Suppressor macrophage (primary cell): Measurements from ENCODE around the gene PKP2.
"Not testable (repeated sequence)": the region's sequence is repeated elsewhere in the genome, so short reads cannot be mapped to it uniquely, and the experiment has no call there.

ENCODE experiments used
- DNase-seq, 4 experiments: peaks; one replicate each; pipeline ENCODE4 v3.0.0-alpha.2; 2020 to 2022

Gene PKP2

GRCh38 chr12:32895688-32896431 is 717 bp downstream of the PKP2 start:
- peak in 1 of 4 experiments; percentile 10 for DNase-seq

GRCh38 chr12:32894566-32894965 is 2.0 kb downstream of the PKP2 start:
- DNase-seq = no peak

GRCh38 chr12:32893458-32893857 is 3.1 kb downstream of the PKP2 start:
- peak in 3 of 4 experiments; percentile 36 to 54 (median 46) for DNase-seq

- DNase-seq = no peak
Observed at GRCh38 chr12:32893043-32893442, 3.5 kb downstream of the PKP2 start.

- DNase-seq = not testable (repeated sequence)
Observed at GRCh38 chr12:32892369-32892768, 4.2 kb downstream of the PKP2 start.

- no peak for DNase-seq
Observed at GRCh38 chr12:32891956-32892355, 4.6 kb downstream of the PKP2 start.

GRCh38 chr12:32891526-32891925 is 5.1 kb downstream of the PKP2 start:
- DNase-seq = no peak

GRCh38 chr12:32889011-32889760 is 7.4 kb downstream of the PKP2 start:
- DNase-seq = no peak

- no peak for DNase-seq
Observed at GRCh38 chr12:32887058-32887457, 9.5 kb downstream of the PKP2 start.

GRCh38 chr12:32885831-32886230 is 10.7 kb downstream of the PKP2 start:
- no peak for DNase-seq

GRCh38 chr12:32884962-32885361 is 11.6 kb downstream of the PKP2 start:
- no peak for DNase-seq

- DNase-seq = no peak
Observed at GRCh38 chr12:32881702-32882101, 14.9 kb downstream of the PKP2 start.

GRCh38 chr12:32881107-32881506 is 15.5 kb downstream of the PKP2 start:
- DNase-seq = no peak

GRCh38 chr12:32879066-32879465 is 17.5 kb downstream of the PKP2 start:
- not testable (repeated sequence) for DNase-seq

GRCh38 chr12:32877601-32878459 is 18.7 kb downstream of the PKP2 start:
- peak; percentile 44 to 73 (median 68) for DNase-seq

GRCh38 chr12:32876004-32876403 is 20.6 kb downstream of the PKP2 start:
- DNase-seq = peak in 3 of 4 experiments; percentile 9 to 40 (median 29)

GRCh38 chr12:32874975-32875374 is 21.6 kb downstream of the PKP2 start:
- DNase-seq = no peak

- no peak for DNase-seq
Observed at GRCh38 chr12:32874078-32874477, 22.5 kb downstream of the PKP2 start.

- not testable (repeated sequence) for DNase-seq
Observed at GRCh38 chr12:32872416-32872815, 24.2 kb downstream of the PKP2 start.

- peak in 1 of 4 experiments; percentile 11 for DNase-seq
Observed at GRCh38 chr12:32870716-32871115, 25.9 kb downstream of the PKP2 start.

GRCh38 chr12:32868885-32869284 is 27.7 kb downstream of the PKP2 start:
- no peak for DNase-seq

- no peak for DNase-seq
Observed at GRCh38 chr12:32864731-32865130, 31.8 kb downstream of the PKP2 start.

- DNase-seq = no peak
Observed at GRCh38 chr12:32863128-32863527, 33.4 kb downstream of the PKP2 start.
